HepG2 (cell line): ENCODE measurements around the gene ABCF1. TPM values are rescaled to one million over a fixed set of nuclear protein-coding genes. Genes with fewer than 3 reads are reported as not detected.
A peak's percentile ranks its signal among the peaks of the same experiment; 100 is the strongest.

Experiments used
- ARNTL ChIP-seq: sonication (generic); formaldehyde crosslinking; IDR thresholded peaks from 2 replicates; pipeline ENCODE4 v1.4.0; 2020; ENCODE audit warnings: mild to moderate bottlenecking, missing genetic modification reagents
- BRCA1 ChIP-seq: sonication (generic); formaldehyde crosslinking; IDR thresholded peaks from 2 replicates; pipeline ENCODE4 v1.4.0; 2020; ENCODE audit warnings: missing genetic modification reagents
- E2F5 ChIP-seq: sonication (generic); formaldehyde crosslinking; conservative IDR thresholded peaks from 2 replicates; pipeline ENCODE4 v1.4.0; 2020; ENCODE audit warnings: missing genetic modification reagents
- GZF1 ChIP-seq: sonication (generic); formaldehyde crosslinking; IDR thresholded peaks from 2 replicates; pipeline ENCODE4 v1.5.1; 2020; ENCODE audit warnings: mild to moderate bottlenecking, missing genetic modification reagents
- HNRNPUL1 ChIP-seq: fragments of 200-400 bp; formaldehyde crosslinking; IDR thresholded peaks from 2 replicates; pipeline ENCODE4 v1.6.1; 2017; ENCODE audit warnings: low read depth, mild to moderate bottlenecking, low read length, moderate library complexity
- JUN ChIP-seq: sonication (generic); formaldehyde crosslinking; IDR thresholded peaks from 2 replicates; pipeline ENCODE4 v1.4.0; 2020; ENCODE audit warnings: mild to moderate bottlenecking, missing genetic modification reagents
- KAT8 ChIP-seq: IDR thresholded peaks from 2 replicates; pipeline ENCODE4 v1.6.1; 2016; ENCODE audit warnings: missing genetic modification reagents, missing compliant biosample characterization
- MAX ChIP-seq: IDR thresholded peaks from 2 replicates; pipeline ENCODE4 v1.6.1; 2012; ENCODE audit warnings: inconsistent platforms
- MZF1 ChIP-seq: sonication (generic); formaldehyde crosslinking; IDR thresholded peaks from 2 replicates; pipeline ENCODE4 v1.8.1; 2023; ENCODE audit warnings: mild to moderate bottlenecking, missing genetic modification reagents, borderline replicate concordance
- NR2C2 ChIP-seq: sonication (generic); formaldehyde crosslinking; IDR thresholded peaks from 2 replicates; pipeline ENCODE4 v1.4.0; 2020; ENCODE audit warnings: missing genetic modification reagents, mild to moderate bottlenecking, moderate library complexity, borderline replicate concordance
- RELA ChIP-seq: sonication (generic); formaldehyde crosslinking; IDR thresholded peaks from 2 replicates; pipeline ENCODE4 v1.4.0; 2020; ENCODE audit warnings: missing genetic modification reagents
- RNF2 ChIP-seq: fragments of 450-650 bp; conservative IDR thresholded peaks from 2 replicates; pipeline ENCODE4 v1.6.1; 2016; ENCODE audit warnings: low read depth
- RXRB ChIP-seq: IDR thresholded peaks from 2 replicates; pipeline ENCODE4 v1.6.1; 2016; ENCODE audit warnings: borderline replicate concordance, missing genetic modification reagents, missing compliant biosample characterization
- SIN3B ChIP-seq: fragments of 150-350 bp; IDR thresholded peaks from 2 replicates; pipeline ENCODE4 v1.6.1; 2014; ENCODE audit warnings: low read length
- SMARCE1 ChIP-seq: fragments of 450-650 bp; IDR thresholded peaks from 2 replicates; pipeline ENCODE4 v1.6.1; 2017; ENCODE audit warnings: borderline replicate concordance
- SNAPC5 ChIP-seq: sonication (generic); formaldehyde crosslinking; IDR thresholded peaks from 2 replicates; pipeline ENCODE4 v1.8.1; 2023; ENCODE audit warnings: mild to moderate bottlenecking, missing genetic modification reagents, borderline replicate concordance
- TCF7 ChIP-seq: sonication (generic); IDR thresholded peaks from 2 replicates; pipeline ENCODE4 v1.6.1; 2016; ENCODE audit warnings: antibody characterized with exemption, low read depth
- TEAD2 ChIP-seq: sonication (generic); formaldehyde crosslinking; IDR thresholded peaks from 2 replicates; pipeline ENCODE4 v1.9.0; 2021; ENCODE audit warnings: missing genetic modification reagents
- TMF1 ChIP-seq: sonication (generic); formaldehyde crosslinking; IDR thresholded peaks from 2 replicates; pipeline ENCODE4 v1.8.1; 2022; ENCODE audit warnings: low read depth, missing genetic modification reagents
- USF2 ChIP-seq, 2 experiments: sonication (generic) in 1 of 2; formaldehyde crosslinking in 1 of 2; IDR thresholded peaks; 2 replicates each; pipeline versions ENCODE4 v1.5.1 to v1.6.1; 2011 to 2020; ENCODE audit warnings: borderline replicate concordance in 1 of 2, low read depth in 1 of 2, low read length in 1 of 2, mild to moderate bottlenecking in 1 of 2, missing genetic modification reagents in 1 of 2, moderate library complexity in 1 of 2
- ZNF382 ChIP-seq: sonication (generic); formaldehyde crosslinking; IDR thresholded peaks from 2 replicates; pipeline ENCODE4 v1.5.0; 2020; ENCODE audit warnings: missing genetic modification reagents, mild to moderate bottlenecking, borderline replicate concordance
- ZNF644 ChIP-seq: IDR thresholded peaks from 2 replicates; pipeline ENCODE4 v1.6.1; 2016; ENCODE audit warnings: low read depth
- ZNF724P ChIP-seq: sonication (generic); formaldehyde crosslinking; IDR thresholded peaks from 2 replicates; pipeline ENCODE4 v1.8.0; 2022; ENCODE audit warnings: missing genetic modification reagents, borderline replicate concordance
- ZNF780A ChIP-seq: sonication (generic); formaldehyde crosslinking; IDR thresholded peaks from 2 replicates; pipeline ENCODE4 v1.8.0; 2022; ENCODE audit warnings: mild to moderate bottlenecking, missing genetic modification reagents, moderate library complexity
- ZNF790 ChIP-seq: sonication (generic); formaldehyde crosslinking; IDR thresholded peaks from 2 replicates; pipeline ENCODE4 v1.8.0; 2022; ENCODE audit warnings: missing genetic modification reagents, mild to moderate bottlenecking, borderline replicate concordance
- polyA plus RNA-seq, 8 experiments: library from polyadenylated mRNA; depleted of rRNA in 3 of 8; stranded (reverse) in 7 of 8; unstranded in 1 of 8; fragments of >200 nt; fragmentation: Illumina TruSeq in 4 of 8; extraction: Trizol in 4 of 8; gene quantifications; 2 replicates each; pipeline versions ENCODE4 v1.2.1 to v1.2.3, GENCODE V29; 2011 to 2016; ENCODE audit warnings: low read depth in 4 of 8, missing spikeins in 1 of 8, mixed read lengths in 1 of 8; ENCODE audit not compliant: insufficient read depth in 1 of 8
- total RNA-seq, 5 experiments: library from RNA; depleted of rRNA; stranded (reverse); fragments of >200 nt; fragmentation: Illumina TruSeq; extraction: Trizol; gene quantifications; 2 replicates each; pipeline ENCODE4 v1.2.3, GENCODE V29; 2016; ENCODE audit warnings: low read depth in 1 of 5
- TF ChIP-seq, protein P1 (sequence below): sonication (generic); formaldehyde crosslinking; IDR thresholded peaks from 2 replicates; pipeline ENCODE4 v1.8.0; 2022; ENCODE audit warnings: mild to moderate bottlenecking, missing genetic modification reagents, borderline replicate concordance

ABCF1 gene
- total and polyA plus RNA-seq, 2 of the 13 experiments (the other 11 are each of a cell fraction or from before 2014, with no cell fraction given) = 25.4 to 98.9 TPM

- TF ChIP-seq RNF2 (no peak), GZF1 (CRISPR knock-in tag) (no peak; the same call in 1 of the 2 replicates), SIN3B (peak; percentile 74; the same call in 1 of the 2 replicates), MAX (peak; percentile 76; the same call in 1 of the 2 replicates), RELA (CRISPR knock-in tag) (0 out of 2 replicates have a peak, but pooled peaks have one; percentile 11), MZF1 (CRISPR knock-in tag) (no peak), TMF1 (CRISPR knock-in tag) (peak; percentile 84; the same call in 1 of the 2 replicates), RXRB (peak; percentile 43; the same call in 1 of the 2 replicates), SNAPC5 (CRISPR knock-in tag) (0 out of 2 replicates have a peak, but pooled peaks have one; percentile 64), BRCA1 (CRISPR knock-in tag) (no peak), ZNF780A (no peak), JUN (CRISPR knock-in tag) (no peak), ZNF644 (no peak), TCF7 (no peak), USF2 (IDR thresholded peaks at IDR 0.05; ENCODE audit: low read depth, low read length) (peak; percentile 36; the same call in 1 of the 2 replicates), USF2 (CRISPR knock-in tag; IDR thresholded peaks at IDR 0.05; ENCODE audit: borderline replicate concordance) (peak; percentile 83), ARNTL (CRISPR knock-in tag) (peak; percentile 92), HNRNPUL1 (no peak), ZNF724P (CRISPR knock-in tag) (no peak), KAT8 (peak; percentile 94), ZNF382 (CRISPR knock-in tag) (no peak), NR2C2 (CRISPR knock-in tag) (no peak; the same call in 1 of the 2 replicates), E2F5 (CRISPR knock-in tag) (no peak; the same call in 1 of the 2 replicates), ZNF790 (no peak), SMARCE1 (no peak), TEAD2 (CRISPR knock-in tag) (peak; percentile 37; the same call in 1 of the 2 replicates)
- TF ChIP-seq, protein P1, sequence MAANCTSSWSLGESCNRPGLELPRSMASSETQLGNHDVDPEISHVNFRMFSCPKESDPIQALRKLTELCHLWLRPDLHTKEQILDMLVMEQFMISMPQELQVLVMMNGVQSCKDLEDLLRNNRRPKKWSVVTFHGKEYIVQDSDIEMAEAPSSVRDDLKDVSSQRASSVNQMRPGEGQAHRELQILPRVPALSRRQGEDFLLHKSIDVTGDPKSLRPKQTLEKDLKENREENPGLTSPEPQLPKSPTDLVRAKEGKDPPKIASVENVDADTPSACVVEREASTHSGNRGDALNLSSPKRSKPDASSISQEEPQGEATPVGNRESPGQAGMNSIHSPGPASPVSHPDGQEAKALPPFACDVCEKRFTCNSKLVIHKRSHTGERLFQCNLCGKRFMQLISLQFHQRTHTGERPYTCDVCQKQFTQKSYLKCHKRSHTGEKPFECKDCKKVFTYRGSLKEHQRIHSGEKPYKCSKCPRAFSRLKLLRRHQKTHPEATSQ (CRISPR knock-in tag) = peak; percentile 90; the same call in 1 of the 2 replicates
Observed at GRCh38 chr6:30616811-30617564, 45.7 kb downstream of the ABCF1 start, which contains the start of gene PPP1R10 (continued).
